GM06990 (cell line): ENCODE measurements around the gene SDK1.

ENCODE experiments used
- DNase-seq: peaks from one replicate; pipeline ENCODE4 v3.0.0-alpha.2; 2011; ENCODE audit not compliant: insufficient read length; ENCODE audit errors: extremely low read depth
- H3K27me3 ChIP-seq: replicated peaks from 2 replicates; pipeline ENCODE4 v1.6.0; 2011; ENCODE audit warnings: low read length; ENCODE audit not compliant: control insufficient read depth, insufficient read depth
- H3K36me3 ChIP-seq: 2 replicates; pipeline ENCODE4 v1.5.1; 2011; ENCODE audit warnings: low read length; ENCODE audit not compliant: control insufficient read depth, insufficient read depth
- H3K4me3 ChIP-seq: replicated peaks from 2 replicates; pipeline ENCODE4 v1.5.1; 2011; ENCODE audit warnings: low read depth, mild to moderate bottlenecking, control low read depth, low read length
- CTCF ChIP-seq: IDR thresholded peaks from 2 replicates; pipeline ENCODE4 v1.5.1; 2011; ENCODE audit warnings: low read length, control low read depth, mild to moderate bottlenecking, inconsistent platforms; ENCODE audit not compliant: insufficient read depth, poor library complexity, severe bottlenecking

Gene SDK1

GRCh38 chr7:4006687-4007086 lies 705.6 kb downstream of the SDK1 start:
- no peak overlapping the region for H3K4me3 ChIP-seq
- H3K27me3 ChIP-seq, result no peaks in the 10 kb centered on the region
- no peaks in the 10 kb centered on the region for H3K36me3 ChIP-seq
- DNase-seq, result no peak
- TF ChIP-seq CTCF, result no peak

GRCh38 chr7:4009211-4010060 lies 708.4 kb downstream of the SDK1 start:
- no peak for TF ChIP-seq CTCF
- H3K36me3 ChIP-seq, result no peaks in the 10 kb centered on the region
- no peaks in the 10 kb centered on the region for H3K27me3 ChIP-seq
- no peak for DNase-seq
- no peak overlapping the region for H3K4me3 ChIP-seq

- H3K4me3 ChIP-seq, result no peak overlapping the region
These were observed 709.1 kb downstream of the SDK1 start for GRCh38 chr7:4010061-4010605.

GRCh38 chr7:4010923-4011656 lies 710.0 kb downstream of the SDK1 start:
- no peak for TF ChIP-seq CTCF
- H3K27me3 ChIP-seq, result no peaks in the 10 kb centered on the region

More at GRCh38 chr7:4010061-4010605, 709.1 kb downstream of the SDK1 start:
- no peak for TF ChIP-seq CTCF
- DNase-seq, result no peak
- H3K27me3 ChIP-seq, result no peaks in the 10 kb centered on the region
- H3K36me3 ChIP-seq, result no peaks in the 10 kb centered on the region

GRCh38 chr7:4013793-4014192 lies 712.7 kb downstream of the SDK1 start:
- Histone ChIP-seq H3K36me3 (no peaks in the 10 kb centered on the region), H3K4me3 (no peak overlapping the region), H3K27me3 (no peaks in the 10 kb centered on the region)
- no peak for DNase-seq
- TF ChIP-seq CTCF, result no peak

More at GRCh38 chr7:4010923-4011656, 710.0 kb downstream of the SDK1 start:
- DNase-seq, result no peak
- Histone ChIP-seq H3K4me3 (no peak overlapping the region), H3K36me3 (no peaks in the 10 kb centered on the region)
